ENCODE measurements around the gene SMIM5. TPM values are rescaled to one million over a fixed set of nuclear protein-coding genes. Genes with fewer than 3 reads are reported as not detected.
A peak's percentile ranks its signal among the peaks of the same experiment; 100 is the strongest.

Gene SMIM5
- polyA plus RNA-seq: 19.6 TPM
- long read RNA-seq, donor 1, full-length matches to known transcripts: 1 of 6 reads
- long read RNA-seq, donor 1, partial matches to known transcripts: 5 of 6 reads
- long read RNA-seq, donor 1, other reads (novel, unspliced or antisense): 0 of 6 reads
- long read RNA-seq, donor 2, full-length matches to known transcripts: 5 of 5 reads
- long read RNA-seq, donor 2, partial matches to known transcripts: 0 of 5 reads
- long read RNA-seq, donor 2, other reads (novel, unspliced or antisense): 0 of 5 reads
- long read RNA-seq, donor 3: 0 reads
- long read RNA-seq, donor 4: 0 reads
- long read RNA-seq, donor 5: 0 reads
- long read RNA-seq, donor 6, full-length matches to known transcripts: 2 of 2 reads
- long read RNA-seq, donor 6, partial matches to known transcripts: 0 of 2 reads
- long read RNA-seq, donor 6, other reads (novel, unspliced or antisense): 0 of 2 reads
- long read RNA-seq, donor 7, partial matches to known transcripts: 0 of 1 reads
- long read RNA-seq, donor 7, other reads (novel, unspliced or antisense): 0 of 1 reads
- long read RNA-seq, donor 8, partial matches to known transcripts: 14 of 14 reads
- long read RNA-seq, donor 8, other reads (novel, unspliced or antisense): 0 of 14 reads
- long read RNA-seq, donor 9, full-length matches to known transcripts: 3 of 13 reads
- long read RNA-seq, donor 9, partial matches to known transcripts: 10 of 13 reads
- long read RNA-seq, donor 9, other reads (novel, unspliced or antisense): 0 of 13 reads
- long read RNA-seq, donor 10, full-length matches to known transcripts: 3 of 13 reads
- long read RNA-seq, donor 10, partial matches to known transcripts: 10 of 13 reads
- long read RNA-seq, donor 10, other reads (novel, unspliced or antisense): 0 of 13 reads
- long read RNA-seq, donor 11, partial matches to known transcripts: 0 of 1 reads
- long read RNA-seq, donor 11, other reads (novel, unspliced or antisense): 0 of 1 reads

DNA sequence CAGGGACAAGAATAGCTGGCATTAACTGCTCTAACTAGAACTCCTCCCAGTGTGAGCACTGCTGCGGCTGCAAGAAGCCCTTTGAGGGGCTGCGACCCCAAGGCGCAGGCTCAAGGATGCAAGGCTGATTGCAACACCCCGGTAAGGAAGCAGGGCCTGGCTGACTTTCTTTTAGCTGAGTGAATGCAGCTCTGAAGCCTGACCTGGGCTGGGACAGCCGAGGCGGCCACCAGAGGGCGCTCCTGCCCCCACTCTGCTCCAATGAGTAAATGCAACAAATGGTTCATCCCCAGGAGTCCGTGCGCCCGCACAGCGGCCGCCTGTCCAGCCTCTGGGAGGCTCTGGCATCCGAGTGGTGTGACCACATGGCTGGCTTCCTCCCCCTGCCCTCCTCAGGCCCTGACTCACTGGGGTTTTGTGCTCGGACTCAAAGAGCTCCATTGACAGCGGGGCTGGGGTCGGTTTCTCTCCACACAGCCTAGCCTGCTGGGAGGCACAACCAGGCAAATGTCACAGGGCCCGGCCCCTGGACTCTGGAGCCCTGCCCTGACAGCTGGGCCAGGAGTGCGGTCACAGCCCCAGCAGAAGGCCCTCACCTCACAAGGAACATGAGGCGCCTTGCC, at the start of gene SMIM5:
TSS of gene SMIM5 (plus strand) at position 572 of the 623 bp plus-strand sequence. CDS start 6,768 bp downstream, outside the sequence.
- H3K27me3 ChIP-seq (ENCODE audit: control insufficient read depth, insufficient read depth, low read length): no peaks in the 10 kb centered on the region
- H3K27ac ChIP-seq (ENCODE audit: low read length): peak within 1 kb of the TSS; percentile 95
- peaks cover 2% of the 10 kb centered on the region for H3K9me3 ChIP-seq (ENCODE audit: control insufficient read depth, low read depth, low read length)
- WGBS (ENCODE audit: insufficient coverage, low lambda C conversion rate): no CpG with 5 or more reads among the region's 19 CpGs
- DNase-seq: peak; percentile 84 to 85
- H3K4me1 ChIP-seq (ENCODE audit: control insufficient read depth, insufficient read depth, low read length): peaks cover 57% of the 10 kb centered on the region
- peak within 1 kb of the TSS; percentile 7 for H3K4me3 ChIP-seq (ENCODE audit: low read length)
- peaks cover 44% of the 10 kb centered on the region for H3K36me3 ChIP-seq (ENCODE audit: control insufficient read depth, insufficient read depth, low read length)

DNA sequence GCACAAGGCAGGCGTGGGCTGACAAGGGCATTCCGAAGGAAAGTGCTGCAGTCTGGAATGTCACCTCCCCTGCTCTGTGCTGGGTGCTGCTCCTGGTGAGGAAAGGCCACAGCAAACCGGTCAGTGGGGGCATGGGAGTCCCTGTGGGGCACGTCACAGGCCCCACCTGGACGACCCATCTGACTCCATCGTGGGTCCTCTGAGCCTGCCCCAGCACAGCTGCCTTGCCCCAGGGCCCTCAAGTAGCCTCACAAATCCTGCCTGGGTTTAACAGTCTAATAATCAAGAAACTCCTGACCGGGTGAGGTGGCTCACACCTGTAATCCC, 48.4 kb upstream of the SMIM5 start:
- no peak for DNase-seq
- Histone ChIP-seq H3K9me3 (ENCODE audit: control insufficient read depth, low read depth, low read length) (peaks cover 9% of the 10 kb centered on the region), H3K27me3 (ENCODE audit: control insufficient read depth, insufficient read depth, low read length) (no peaks in the 10 kb centered on the region), H3K4me1 (ENCODE audit: control insufficient read depth, insufficient read depth, low read length) (peaks cover 12% of the 10 kb centered on the region), H3K4me3 (ENCODE audit: low read length) (no peak overlapping the region), H3K27ac (ENCODE audit: low read length) (no peak overlapping the region), H3K36me3 (ENCODE audit: control insufficient read depth, insufficient read depth, low read length) (no peaks in the 10 kb centered on the region)
- no CpG with 5 or more reads among the region's 7 CpGs for WGBS (ENCODE audit: insufficient coverage, low lambda C conversion rate)

DNA sequence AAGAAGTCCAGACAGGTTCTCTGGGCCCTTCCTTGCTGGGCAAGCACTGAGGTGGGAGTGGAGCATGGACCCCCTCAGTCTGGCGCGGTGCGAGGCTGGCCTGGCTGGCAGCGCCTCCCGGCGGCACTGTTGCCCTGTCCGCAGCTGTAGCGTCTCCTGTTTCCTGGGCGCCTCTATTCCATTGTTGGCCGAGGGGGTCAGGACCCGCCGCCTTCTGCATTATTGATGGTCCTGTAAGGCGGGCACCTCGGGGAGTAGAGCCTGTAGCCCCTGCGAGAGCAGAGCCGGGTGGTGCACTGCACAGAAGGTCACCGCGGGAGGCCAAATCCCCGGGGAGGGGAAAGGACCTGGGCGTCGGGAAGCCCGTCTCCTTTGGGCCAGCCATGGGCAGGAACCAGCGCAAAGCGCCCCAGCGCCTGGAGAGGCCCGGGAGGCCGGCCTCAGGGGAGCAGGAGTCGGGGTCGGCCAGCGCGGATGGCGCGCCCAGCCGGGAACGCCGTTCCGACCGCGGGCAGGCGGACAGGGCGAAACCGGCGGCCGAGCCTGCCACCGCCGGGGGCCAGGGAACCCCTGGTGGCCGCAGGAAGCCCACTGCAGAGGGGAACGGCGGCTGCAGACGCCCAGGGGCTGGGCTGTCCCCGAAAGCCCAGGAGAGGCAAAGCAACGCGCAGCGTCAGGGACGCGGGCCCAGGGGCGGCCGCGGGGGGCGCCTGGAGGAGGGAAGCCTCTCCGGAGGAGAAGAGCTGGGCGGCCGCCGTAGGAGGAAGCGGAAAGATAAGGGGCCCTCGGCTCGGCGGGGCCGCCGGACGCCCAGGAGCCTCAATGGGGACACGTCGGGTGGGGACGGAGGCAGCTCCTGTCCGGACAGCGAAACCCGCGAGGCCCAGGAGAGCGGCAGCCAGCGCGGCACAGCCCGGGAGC, 45.3 kb upstream of the SMIM5 start, which contains the start of gene MYO15B:
TSS of gene MYO15B (plus strand) at position 126 of the 921 bp plus-strand sequence. CDS start at position 384, 258 bp downstream.
- WGBS (ENCODE audit: insufficient coverage, low lambda C conversion rate): no CpG with 5 or more reads among the region's 82 CpGs
- H3K9me3 ChIP-seq (ENCODE audit: control insufficient read depth, low read depth, low read length): peaks cover 5% of the 10 kb centered on the region
- H3K27ac ChIP-seq (ENCODE audit: low read length): peak within 1 kb of the TSS; percentile 81
- H3K36me3 ChIP-seq (ENCODE audit: control insufficient read depth, insufficient read depth, low read length): no peaks in the 10 kb centered on the region
- peak; percentile 48 to 79 for DNase-seq
- H3K4me1 ChIP-seq (ENCODE audit: control insufficient read depth, insufficient read depth, low read length): peaks cover 14% of the 10 kb centered on the region
- no peaks in the 10 kb centered on the region for H3K27me3 ChIP-seq (ENCODE audit: control insufficient read depth, insufficient read depth, low read length)
- H3K4me3 ChIP-seq (ENCODE audit: low read length): peak within 1 kb of the TSS; percentile 65

- DNase-seq: no peak
- no CpG with 5 or more reads among the region's 49 CpGs for WGBS (ENCODE audit: insufficient coverage, low lambda C conversion rate)
- Histone ChIP-seq H3K36me3 (ENCODE audit: control insufficient read depth, insufficient read depth, low read length) (no peaks in the 10 kb centered on the region), H3K9me3 (ENCODE audit: control insufficient read depth, low read depth, low read length) (peaks cover 5% of the 10 kb centered on the region), H3K27me3 (ENCODE audit: control insufficient read depth, insufficient read depth, low read length) (no peaks in the 10 kb centered on the region), H3K4me1 (ENCODE audit: control insufficient read depth, insufficient read depth, low read length) (peaks cover 14% of the 10 kb centered on the region), H3K4me3 (ENCODE audit: low read length) (peak overlapping the region; percentile 65), H3K27ac (ENCODE audit: low read length) (peak overlapping the region; percentile 81)
Measured at GRCh38 chr17:75588596-75589011, 44.6 kb upstream of the SMIM5 start.

GRCh38 chr17:75589012-75589918, 44.0 kb upstream of the SMIM5 start:
- H3K9me3 ChIP-seq (ENCODE audit: control insufficient read depth, low read depth, low read length): peaks cover 5% of the 10 kb centered on the region
- peak; percentile 86 to 90 for DNase-seq
- peaks cover 14% of the 10 kb centered on the region for H3K4me1 ChIP-seq (ENCODE audit: control insufficient read depth, insufficient read depth, low read length)
- no CpG with 5 or more reads among the region's 100 CpGs for WGBS (ENCODE audit: insufficient coverage, low lambda C conversion rate)
- peak overlapping the region; percentile 68 for H3K4me3 ChIP-seq (ENCODE audit: low read length)
- H3K27ac ChIP-seq (ENCODE audit: low read length): peak overlapping the region; percentile 81
- no peaks in the 10 kb centered on the region for H3K27me3 ChIP-seq (ENCODE audit: control insufficient read depth, insufficient read depth, low read length)
- no peaks in the 10 kb centered on the region for H3K36me3 ChIP-seq (ENCODE audit: control insufficient read depth, insufficient read depth, low read length)

- Histone ChIP-seq H3K9me3 (ENCODE audit: control insufficient read depth, low read depth, low read length) (peaks cover 5% of the 10 kb centered on the region), H3K27me3 (ENCODE audit: control insufficient read depth, insufficient read depth, low read length) (no peaks in the 10 kb centered on the region), H3K4me3 (ENCODE audit: low read length) (peak overlapping the region; percentile 68), H3K4me1 (ENCODE audit: control insufficient read depth, insufficient read depth, low read length) (peaks cover 14% of the 10 kb centered on the region), H3K27ac (ENCODE audit: low read length) (no peak overlapping the region), H3K36me3 (ENCODE audit: control insufficient read depth, insufficient read depth, low read length) (no peaks in the 10 kb centered on the region)
- WGBS (ENCODE audit: insufficient coverage, low lambda C conversion rate): no CpG with 5 or more reads among the region's 29 CpGs
- DNase-seq: no peak
Measured at GRCh38 chr17:75589919-75590303, 43.3 kb upstream of the SMIM5 start.

DNA sequence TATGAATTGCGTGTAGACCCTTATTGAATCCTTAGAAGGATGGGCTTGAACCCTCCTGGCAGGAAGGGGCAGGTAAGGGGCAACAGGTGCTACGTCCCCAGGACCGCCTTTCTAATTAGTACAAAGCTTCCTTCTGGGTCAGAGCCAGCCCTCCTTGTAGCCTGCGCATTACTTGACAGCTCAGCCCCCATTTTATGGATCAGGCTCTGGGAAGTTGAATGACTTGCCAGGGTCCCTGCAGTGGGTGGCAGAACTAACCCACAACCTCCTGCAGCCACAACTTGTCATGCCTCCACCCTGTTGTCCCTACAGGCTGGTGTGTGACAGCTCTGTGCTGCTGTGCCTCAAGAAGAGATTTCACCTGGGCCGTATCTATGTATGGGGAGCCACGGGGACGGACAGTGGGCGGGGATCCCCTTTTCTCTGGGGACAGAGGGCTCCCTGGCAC, 42.9 kb upstream of the SMIM5 start:
- Histone ChIP-seq H3K27me3 (ENCODE audit: control insufficient read depth, insufficient read depth, low read length) (no peaks in the 10 kb centered on the region), H3K36me3 (ENCODE audit: control insufficient read depth, insufficient read depth, low read length) (no peaks in the 10 kb centered on the region), H3K4me1 (ENCODE audit: control insufficient read depth, insufficient read depth, low read length) (peaks cover 14% of the 10 kb centered on the region), H3K4me3 (ENCODE audit: low read length) (no peak overlapping the region), H3K9me3 (ENCODE audit: control insufficient read depth, low read depth, low read length) (peaks cover 5% of the 10 kb centered on the region), H3K27ac (ENCODE audit: low read length) (no peak overlapping the region)
- WGBS (ENCODE audit: insufficient coverage, low lambda C conversion rate): no CpG with 5 or more reads among the region's 8 CpGs
- no peak for DNase-seq

DNA sequence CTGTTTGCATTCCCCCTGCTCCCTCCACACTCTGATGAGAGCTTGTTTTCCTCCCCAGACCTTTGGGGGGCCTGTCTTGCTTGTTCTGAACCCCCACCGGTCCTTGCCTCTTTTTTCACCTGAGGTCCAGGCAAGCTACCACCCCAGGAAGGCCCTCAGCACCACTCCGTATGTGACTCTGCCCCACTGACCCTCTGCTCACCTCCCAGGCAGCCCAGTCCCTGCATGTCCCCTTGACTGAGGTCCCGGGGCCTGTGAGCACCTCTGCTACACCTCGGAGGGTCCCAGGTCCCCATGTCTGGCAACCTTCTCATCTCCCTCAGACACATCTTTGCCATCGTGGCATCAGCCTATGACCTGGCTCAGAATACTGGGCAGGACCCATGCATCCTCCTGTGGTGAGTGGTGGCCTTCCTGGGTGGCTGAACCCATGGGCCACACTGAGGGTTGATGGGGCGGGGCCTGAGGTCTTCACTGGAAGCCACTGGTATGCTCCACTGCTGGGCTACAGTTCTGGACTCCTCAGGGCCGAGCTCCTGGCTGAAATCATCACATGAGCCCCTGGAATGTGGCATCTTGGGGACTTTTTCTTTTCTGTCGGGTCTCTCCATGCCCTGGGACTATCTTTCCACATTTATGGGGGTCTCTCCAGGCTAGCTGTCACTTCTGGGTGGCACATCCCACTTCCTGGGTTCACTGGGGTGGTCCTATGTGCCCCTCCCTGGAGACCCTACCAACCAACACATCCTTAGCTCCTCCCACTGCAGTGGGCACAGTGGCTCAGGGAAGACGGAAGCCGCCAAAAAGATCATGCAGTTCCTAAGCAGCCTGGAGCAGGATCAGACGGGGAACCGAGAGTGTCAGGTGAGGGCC, 42.1 kb upstream of the SMIM5 start:
- H3K27ac ChIP-seq (ENCODE audit: low read length): no peak overlapping the region
- no peak overlapping the region for H3K4me3 ChIP-seq (ENCODE audit: low read length)
- H3K27me3 ChIP-seq (ENCODE audit: control insufficient read depth, insufficient read depth, low read length): no peaks in the 10 kb centered on the region
- no CpG with 5 or more reads among the region's 12 CpGs for WGBS (ENCODE audit: insufficient coverage, low lambda C conversion rate)
- peaks cover 14% of the 10 kb centered on the region for H3K4me1 ChIP-seq (ENCODE audit: control insufficient read depth, insufficient read depth, low read length)
- peaks cover 5% of the 10 kb centered on the region for H3K9me3 ChIP-seq (ENCODE audit: control insufficient read depth, low read depth, low read length)
- no peaks in the 10 kb centered on the region for H3K36me3 ChIP-seq (ENCODE audit: control insufficient read depth, insufficient read depth, low read length)
- no peak for DNase-seq

All from large intestine (tissue), 12 donors.